ENCODE data around the gene NELL1.

Gene NELL1

DNA sequence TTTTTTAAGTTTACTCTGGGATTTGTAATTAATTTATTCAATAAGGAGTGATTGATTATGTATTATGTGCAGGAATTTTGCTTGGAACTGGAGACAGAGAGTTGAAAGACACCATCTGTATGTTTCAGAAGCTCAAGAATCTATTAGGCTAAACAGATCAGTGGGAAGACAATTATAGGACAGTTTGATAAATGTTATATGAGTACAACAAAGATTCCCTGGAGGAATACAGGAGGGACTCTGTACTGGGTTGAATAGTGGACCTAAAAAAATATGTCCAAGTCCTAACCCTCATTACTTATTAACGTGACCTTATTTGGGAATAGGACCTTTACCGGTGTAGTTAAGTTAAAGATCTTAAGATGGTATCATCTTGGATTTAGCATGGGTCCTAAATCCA, 681.2 kb downstream of the NELL1 start (continued):
- TF ChIP-seq ZNF565 (CRISPR knock-in tag; conservative IDR thresholded peaks at IDR 0.05; ENCODE audit: low read depth) (no peak), BACH2 (CRISPR knock-in tag; IDR thresholded peaks at IDR 0.05; ENCODE audit: borderline replicate concordance) (no peak), ESRRG (CRISPR knock-in tag; IDR thresholded peaks at IDR 0.05) (no peak), ZNF70 (CRISPR knock-in tag; IDR thresholded peaks at IDR 0.05) (no peak)

DNA sequence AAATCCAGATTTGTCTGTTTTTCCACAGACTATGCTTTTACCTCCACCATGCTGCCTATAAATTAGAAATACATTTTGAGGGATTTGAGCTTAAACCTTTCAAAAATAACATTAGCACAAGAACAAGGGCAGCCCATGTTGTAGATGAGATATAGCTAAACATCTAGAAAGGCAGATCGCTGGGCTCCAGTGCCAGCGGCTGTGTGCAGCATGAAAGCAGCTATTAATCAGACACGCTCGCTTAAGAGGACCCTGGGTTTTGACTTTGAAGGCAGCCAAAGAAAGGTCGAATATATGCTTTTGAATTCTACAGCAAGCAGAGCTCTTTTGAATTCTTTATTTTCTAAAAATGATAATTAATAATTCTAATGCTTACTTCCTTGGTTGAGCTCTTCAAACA, 684.0 kb downstream of the NELL1 start:
- no peak for ATAC-seq
- no peak for TF ChIP-seq TOX (CRISPR knock-in tag; IDR thresholded peaks at IDR 0.05; ENCODE audit: borderline replicate concordance)
- no peak for TF ChIP-seq ARNTL (CRISPR knock-in tag; IDR thresholded peaks at IDR 0.05; ENCODE audit: borderline replicate concordance, low read depth)
- TF ChIP-seq SNAI2 (CRISPR knock-in tag; IDR thresholded peaks at IDR 0.05): no peak
- TF ChIP-seq GLIS3 (CRISPR knock-in tag; IDR thresholded peaks at IDR 0.05): no peak
- TF ChIP-seq, protein P1, sequence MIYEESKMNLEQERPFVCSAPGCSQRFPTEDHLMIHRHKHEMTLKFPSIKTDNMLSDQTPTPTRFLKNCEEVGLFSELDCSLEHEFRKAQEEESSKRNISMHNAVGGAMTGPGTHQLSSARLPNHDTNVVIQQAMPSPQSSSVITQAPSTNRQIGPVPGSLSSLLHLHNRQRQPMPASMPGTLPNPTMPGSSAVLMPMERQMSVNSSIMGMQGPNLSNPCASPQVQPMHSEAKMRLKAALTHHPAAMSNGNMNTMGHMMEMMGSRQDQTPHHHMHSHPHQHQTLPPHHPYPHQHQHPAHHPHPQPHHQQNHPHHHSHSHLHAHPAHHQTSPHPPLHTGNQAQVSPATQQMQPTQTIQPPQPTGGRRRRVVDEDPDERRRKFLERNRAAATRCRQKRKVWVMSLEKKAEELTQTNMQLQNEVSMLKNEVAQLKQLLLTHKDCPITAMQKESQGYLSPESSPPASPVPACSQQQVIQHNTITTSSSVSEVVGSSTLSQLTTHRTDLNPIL (CRISPR knock-in tag; IDR thresholded peaks at IDR 0.05; ENCODE audit: low read depth): no peak
- TF ChIP-seq, protein P2, sequence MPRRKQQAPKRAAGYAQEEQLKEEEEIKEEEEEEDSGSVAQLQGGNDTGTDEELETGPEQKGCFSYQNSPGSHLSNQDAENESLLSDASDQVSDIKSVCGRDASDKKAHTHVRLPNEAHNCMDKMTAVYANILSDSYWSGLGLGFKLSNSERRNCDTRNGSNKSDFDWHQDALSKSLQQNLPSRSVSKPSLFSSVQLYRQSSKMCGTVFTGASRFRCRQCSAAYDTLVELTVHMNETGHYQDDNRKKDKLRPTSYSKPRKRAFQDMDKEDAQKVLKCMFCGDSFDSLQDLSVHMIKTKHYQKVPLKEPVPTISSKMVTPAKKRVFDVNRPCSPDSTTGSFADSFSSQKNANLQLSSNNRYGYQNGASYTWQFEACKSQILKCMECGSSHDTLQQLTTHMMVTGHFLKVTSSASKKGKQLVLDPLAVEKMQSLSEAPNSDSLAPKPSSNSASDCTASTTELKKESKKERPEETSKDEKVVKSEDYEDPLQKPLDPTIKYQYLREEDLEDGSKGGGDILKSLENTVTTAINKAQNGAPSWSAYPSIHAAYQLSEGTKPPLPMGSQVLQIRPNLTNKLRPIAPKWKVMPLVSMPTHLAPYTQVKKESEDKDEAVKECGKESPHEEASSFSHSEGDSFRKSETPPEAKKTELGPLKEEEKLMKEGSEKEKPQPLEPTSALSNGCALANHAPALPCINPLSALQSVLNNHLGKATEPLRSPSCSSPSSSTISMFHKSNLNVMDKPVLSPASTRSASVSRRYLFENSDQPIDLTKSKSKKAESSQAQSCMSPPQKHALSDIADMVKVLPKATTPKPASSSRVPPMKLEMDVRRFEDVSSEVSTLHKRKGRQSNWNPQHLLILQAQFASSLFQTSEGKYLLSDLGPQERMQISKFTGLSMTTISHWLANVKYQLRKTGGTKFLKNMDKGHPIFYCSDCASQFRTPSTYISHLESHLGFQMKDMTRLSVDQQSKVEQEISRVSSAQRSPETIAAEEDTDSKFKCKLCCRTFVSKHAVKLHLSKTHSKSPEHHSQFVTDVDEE (CRISPR knock-in tag; IDR thresholded peaks at IDR 0.05): no peak
- TF ChIP-seq ESRRG (CRISPR knock-in tag; IDR thresholded peaks at IDR 0.05): no peak
- no peak for TF ChIP-seq CSDC2 (CRISPR knock-in tag; IDR thresholded peaks at IDR 0.05)
- no peak for TF ChIP-seq ZFP30 (CRISPR knock-in tag; IDR thresholded peaks at IDR 0.05)
- no peak for TF ChIP-seq OSR1 (CRISPR knock-in tag; IDR thresholded peaks at IDR 0.05)
- TF ChIP-seq, protein P3, sequence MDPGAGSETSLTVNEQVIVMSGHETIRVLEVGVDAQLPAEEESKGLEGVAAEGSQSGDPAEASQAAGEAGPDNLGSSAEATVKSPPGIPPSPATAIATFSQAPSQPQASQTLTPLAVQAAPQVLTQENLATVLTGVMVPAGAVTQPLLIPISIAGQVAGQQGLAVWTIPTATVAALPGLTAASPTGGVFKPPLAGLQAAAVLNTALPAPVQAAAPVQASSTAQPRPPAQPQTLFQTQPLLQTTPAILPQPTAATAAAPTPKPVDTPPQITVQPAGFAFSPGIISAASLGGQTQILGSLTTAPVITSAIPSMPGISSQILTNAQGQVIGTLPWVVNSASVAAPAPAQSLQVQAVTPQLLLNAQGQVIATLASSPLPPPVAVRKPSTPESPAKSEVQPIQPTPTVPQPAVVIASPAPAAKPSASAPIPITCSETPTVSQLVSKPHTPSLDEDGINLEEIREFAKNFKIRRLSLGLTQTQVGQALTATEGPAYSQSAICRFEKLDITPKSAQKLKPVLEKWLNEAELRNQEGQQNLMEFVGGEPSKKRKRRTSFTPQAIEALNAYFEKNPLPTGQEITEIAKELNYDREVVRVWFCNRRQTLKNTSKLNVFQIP (CRISPR knock-in tag; IDR thresholded peaks at IDR 0.05; ENCODE audit: borderline replicate concordance, low read depth): no peak
- no peak for TF ChIP-seq ZC3H10 (CRISPR knock-in tag; IDR thresholded peaks at IDR 0.05)
- TF ChIP-seq, protein P4, sequence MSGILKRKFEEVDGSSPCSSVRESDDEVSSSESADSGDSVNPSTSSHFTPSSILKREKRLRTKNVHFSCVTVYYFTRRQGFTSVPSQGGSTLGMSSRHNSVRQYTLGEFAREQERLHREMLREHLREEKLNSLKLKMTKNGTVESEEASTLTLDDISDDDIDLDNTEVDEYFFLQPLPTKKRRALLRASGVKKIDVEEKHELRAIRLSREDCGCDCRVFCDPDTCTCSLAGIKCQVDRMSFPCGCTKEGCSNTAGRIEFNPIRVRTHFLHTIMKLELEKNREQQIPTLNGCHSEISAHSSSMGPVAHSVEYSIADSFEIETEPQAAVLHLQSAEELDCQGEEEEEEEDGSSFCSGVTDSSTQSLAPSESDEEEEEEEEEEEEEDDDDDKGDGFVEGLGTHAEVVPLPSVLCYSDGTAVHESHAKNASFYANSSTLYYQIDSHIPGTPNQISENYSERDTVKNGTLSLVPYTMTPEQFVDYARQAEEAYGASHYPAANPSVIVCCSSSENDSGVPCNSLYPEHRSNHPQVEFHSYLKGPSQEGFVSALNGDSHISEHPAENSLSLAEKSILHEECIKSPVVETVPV (CRISPR knock-in tag; IDR thresholded peaks at IDR 0.05): no peak
- TF ChIP-seq BACH2 (CRISPR knock-in tag; IDR thresholded peaks at IDR 0.05; ENCODE audit: borderline replicate concordance): no peak
- TF ChIP-seq ZFP3 (CRISPR knock-in tag; IDR thresholded peaks at IDR 0.05): no peak
- TF ChIP-seq ZNF565 (CRISPR knock-in tag; conservative IDR thresholded peaks at IDR 0.05; ENCODE audit: low read depth): no peak
- TF ChIP-seq RARB (CRISPR knock-in tag; IDR thresholded peaks at IDR 0.05): no peak

DNA sequence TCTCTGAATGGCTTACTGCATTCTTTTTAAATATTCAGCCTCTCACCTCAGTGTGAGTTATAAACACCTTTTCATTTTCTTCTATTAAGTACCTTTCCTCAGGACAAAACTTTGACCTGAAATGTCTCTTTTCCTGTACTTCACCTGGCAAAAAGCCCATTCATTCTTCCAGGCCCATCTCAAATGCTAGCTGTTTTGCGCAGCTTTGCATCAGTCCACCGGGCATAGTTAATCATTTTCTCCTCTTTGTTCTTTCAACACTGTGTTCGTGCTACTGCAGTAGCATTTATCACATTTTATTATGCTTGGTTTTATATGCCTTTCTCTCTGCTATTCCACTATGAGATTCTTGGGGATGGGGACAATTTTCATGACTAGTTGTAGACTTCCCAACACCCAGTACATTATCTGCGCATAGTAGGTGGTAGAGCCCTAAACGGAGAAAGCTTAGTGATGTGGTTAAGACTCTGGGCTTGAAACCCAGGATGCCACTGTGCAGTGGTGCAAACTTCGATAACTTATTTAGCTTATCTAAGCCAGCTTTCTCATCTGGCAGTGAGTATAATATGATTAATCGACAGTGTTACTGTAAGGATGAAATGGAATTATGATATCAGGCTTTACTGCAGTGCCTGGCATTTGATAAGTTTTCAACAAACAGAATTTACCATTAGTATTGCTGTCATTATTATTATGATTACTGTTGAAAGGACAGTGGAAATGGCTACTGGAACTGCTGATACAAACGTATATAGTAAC, 695.7 kb downstream of the NELL1 start:
- ATAC-seq: no peak
- TF ChIP-seq, protein P4 (CRISPR knock-in tag; IDR thresholded peaks at IDR 0.05): no peak
- TF ChIP-seq ZFP3 (CRISPR knock-in tag; IDR thresholded peaks at IDR 0.05) (no peak), BACH2 (CRISPR knock-in tag; IDR thresholded peaks at IDR 0.05; ENCODE audit: borderline replicate concordance) (no peak), ISL1 (CRISPR knock-in tag; IDR thresholded peaks at IDR 0.05) (peak; percentile 47), GLIS3 (CRISPR knock-in tag; IDR thresholded peaks at IDR 0.05) (no peak), TOX (CRISPR knock-in tag; IDR thresholded peaks at IDR 0.05; ENCODE audit: borderline replicate concordance) (no peak), CSDC2 (CRISPR knock-in tag; IDR thresholded peaks at IDR 0.05) (no peak), PPARA (CRISPR knock-in tag; IDR thresholded peaks at IDR 0.05; ENCODE audit: borderline replicate concordance) (peak; percentile 80; the same call in 1 of the 2 replicates), TCF4 (CRISPR knock-in tag; IDR thresholded peaks at IDR 0.05; ENCODE audit: borderline replicate concordance) (peak; percentile 98)
- TF ChIP-seq, protein P2 (CRISPR knock-in tag; IDR thresholded peaks at IDR 0.05): peak; percentile 96; the same call in 1 of the 2 replicates

Measured in SK-N-SH treated with all-trans-retinoic acid at 6 μM for 48 hours (cell line).